ENCODE measurements around the gene CDK5R2.

GRCh38 chr2:219001100-219001576 is 41.7 kb downstream of the CDK5R2 start:
- TF ChIP-seq CTCF (conservative IDR thresholded peaks at IDR 0.05) (no peak), EZH2 (IDR thresholded peaks at IDR 0.05; ENCODE audit: low read depth) (no peak)
